ENCODE data around the gene STX19. TPM values are rescaled to one million over a fixed set of nuclear protein-coding genes. Genes with fewer than 3 reads are reported as not detected.

The STX19 gene
- total RNA-seq: not detected in 2 replicates

GRCh38 chr3:94028093-94028837 is at the start of gene STX19:
STX19 (minus strand) TSS chr3:94028597; CDS start chr3:94015269, 13,328 bp downstream.

GRCh38 chr3:94062513-94063404 is 34.4 kb upstream of the STX19 start, which contains the start of the genes DHFR2 and NSUN3:
DHFR2 (minus strand) TSS chr3:94062916; CDS start chr3:94061511, 1,405 bp downstream.
NSUN3 (plus strand) TSS chr3:94063061; CDS start chr3:94063127, 66 bp downstream.

GRCh38 chr3:93979850-93980676 is 48.3 kb downstream of the STX19 start, which contains the start of gene ARL13B:
ARL13B (plus strand) TSS chr3:93980155; CDS start chr3:93980424, 269 bp downstream.

GRCh38 chr3:93973131-93974126 is 55.0 kb downstream of the STX19 start, which contains the start of gene PROS1:
PROS1 (minus strand) TSS chr3:93973896; CDS start chr3:93973749, 147 bp downstream.

Other genes starting within 250 kb of the STX19 start
- gene PROS1, start 54.7 kb downstream of the STX19 start, total RNA-seq: 8.3 and 11.9 TPM in 2 replicates
- gene ARL13B, start 48.4 kb downstream of the STX19 start, total RNA-seq: 8.6 and 11.0 TPM in 2 replicates
- gene DHFR2, start 34.3 kb upstream of the STX19 start, total RNA-seq: 4.3 and 4.5 TPM in 2 replicates
- gene NSUN3, start 34.5 kb upstream of the STX19 start, total RNA-seq: 10.7 and 11.2 TPM in 2 replicates